ENCODE results near the gene IHH.

IHH gene

GRCh38 chr2:219018286-219018685 lies 42.4 kb downstream of the IHH start:
- DNase-seq, result no peak

GRCh38 chr2:219017201-219017931 lies 43.4 kb downstream of the IHH start:
- DNase-seq, result peak; percentile 54 to 56

- DNase-seq, result no peak
Observed at GRCh38 chr2:219016721-219017120, 44.0 kb downstream of the IHH start.

GRCh38 chr2:219010873-219011272 lies 49.8 kb downstream of the IHH start:
- DNase-seq, result no peak

- DNase-seq, result no peak
Observed at GRCh38 chr2:219010162-219010756, 50.5 kb downstream of the IHH start.

GRCh38 chr2:219009294-219009693 lies 51.4 kb downstream of the IHH start:
- no peak for DNase-seq
